ENCODE results near the gene CHKA.

DNA sequence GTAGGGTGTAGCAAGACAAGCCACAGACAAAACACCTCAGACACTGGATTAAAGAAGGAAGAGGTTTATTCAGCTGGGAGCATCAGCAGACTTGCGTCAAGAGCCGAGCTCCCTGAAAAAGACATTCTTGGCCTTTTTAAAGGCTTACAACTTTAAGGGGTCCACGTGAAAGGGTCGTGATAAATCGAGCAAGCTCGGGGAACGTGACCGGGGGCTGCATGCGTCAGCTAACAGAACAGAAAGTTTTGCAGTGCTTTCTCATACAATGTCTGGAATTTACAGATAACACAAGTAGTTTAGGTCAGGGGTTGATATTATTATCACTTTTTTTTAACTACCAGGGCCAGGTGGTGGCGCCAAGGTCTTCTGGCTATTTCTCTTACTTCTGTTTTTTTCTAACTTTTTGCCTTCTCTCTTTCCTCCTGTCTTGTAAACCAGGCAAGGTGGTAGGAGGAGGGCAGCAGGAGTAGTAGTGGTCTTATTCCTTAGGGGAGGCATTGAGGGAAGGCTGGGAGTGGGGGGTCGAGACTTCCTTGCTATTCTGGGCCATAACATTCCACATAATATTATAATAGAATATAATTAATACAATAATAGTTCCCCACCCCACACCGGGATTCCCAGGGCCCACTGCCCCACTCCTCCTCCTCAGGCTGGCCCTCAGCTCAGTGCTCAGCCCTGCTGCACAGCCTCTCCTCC is 111.6 kb downstream of the CHKA start:
- TF ChIP-seq CTCF (conservative IDR thresholded peaks at IDR 0.05; ENCODE audit: low read length) (peak; percentile 64), EZH2phosphoT487 (IDR thresholded peaks at IDR 0.05; ENCODE audit: borderline replicate concordance) (no peak)
